IMR-90 (cell line): ENCODE data around the gene CMAS. TPM values are rescaled to one million over a fixed set of nuclear protein-coding genes. Genes with fewer than 3 reads are reported as not detected.

Source experiments
- ATAC-seq: fragments of 200-7000 bp; cut with Tn5 transposase; 2 replicates; pipeline ENCODE4 v1.9.1; 2020; ENCODE audit warnings: low read depth, mild to moderate bottlenecking, moderate library complexity
- BruUV-seq: library from RNA; stranded (reverse); fragments of 400-500 nt; replicated peaks from 2 replicates; lab custom pipeline; 2021; lab: Mats Ljungman, UMichigan
- CTCF ChIA-PET: fragments of 300-600 bp; formaldehyde crosslinking; extraction: SDS; loops from one replicate; lab custom pipeline; 2021; ENCODE audit warnings: antibody characterized with exemption; lab: Yijun Ruan, JAX
- POLR2A ChIA-PET: fragments of 300-600 bp; sonication (Branson Sonifier 250); formaldehyde crosslinking; loops from one replicate; lab custom pipeline; 2022; ENCODE audit warnings: antibody characterized with exemption; ENCODE audit not compliant: unreplicated experiment; lab: Charles Lee
- DNase-seq: peaks from one replicate; pipeline ENCODE4 v3.0.0; 2013
- H2AFZ ChIP-seq: replicated peaks from 2 replicates; pipeline ENCODE3; 2013; ENCODE audit warnings: low read length, mild to moderate bottlenecking; ENCODE audit not compliant: poor library complexity
- H2AK5ac ChIP-seq: 2 replicates; pipeline ENCODE4 v1.6.1; 2013; ENCODE audit warnings: low read depth, low read length, inconsistent platforms
- H2AK9ac ChIP-seq: replicated peaks from 2 replicates; pipeline ENCODE3; 2013; ENCODE audit warnings: mild to moderate bottlenecking, low read depth, low read length, moderate library complexity; ENCODE audit not compliant: poor library complexity
- H2BK120ac ChIP-seq: 2 replicates; pipeline ENCODE4 v1.6.1; 2013; ENCODE audit warnings: low read depth, low read length, inconsistent platforms
- H2BK15ac ChIP-seq: 3 replicates; pipeline ENCODE4 v1.6.1; 2013; ENCODE audit warnings: low read depth, low read length, inconsistent platforms
- H2BK20ac ChIP-seq: 2 replicates; pipeline ENCODE4 v1.6.1; 2013; ENCODE audit warnings: low read depth, mild to moderate bottlenecking, inconsistent platforms, low read length, moderate library complexity
- H2BK5ac ChIP-seq: 2 replicates; pipeline ENCODE4 v1.6.1; 2013; ENCODE audit warnings: mild to moderate bottlenecking, low read depth, low read length, inconsistent platforms; ENCODE audit not compliant: poor library complexity, severe bottlenecking
- H3K14ac ChIP-seq: replicated peaks from 2 replicates; pipeline ENCODE4 v1.6.1; 2013; ENCODE audit warnings: low read depth, low read length, inconsistent platforms
- H3K18ac ChIP-seq: 2 replicates; pipeline ENCODE4 v1.6.1; 2013; ENCODE audit warnings: low read depth, low read length, control low read depth
- H3K23ac ChIP-seq: 2 replicates; pipeline ENCODE4 v1.6.1; 2013; ENCODE audit warnings: low read depth, low read length, inconsistent platforms
- H3K27ac ChIP-seq: 2 replicates; pipeline ENCODE4 v1.5.1; 2013; ENCODE audit warnings: mild to moderate bottlenecking, control low read depth, low read length; ENCODE audit not compliant: insufficient read depth
- H3K27me3 ChIP-seq: 2 replicates; pipeline ENCODE4 v1.6.1; 2013; ENCODE audit warnings: low read length; ENCODE audit not compliant: control insufficient read depth, insufficient read depth
- H3K36me3 ChIP-seq: 2 replicates; pipeline ENCODE4 v1.6.1; 2013; ENCODE audit warnings: low read length, mixed read lengths; ENCODE audit not compliant: control insufficient read depth, insufficient read depth
- H3K4ac ChIP-seq: 2 replicates; pipeline ENCODE4 v1.6.1; 2013; ENCODE audit warnings: low read depth, low read length, inconsistent platforms
- H3K4me1 ChIP-seq: 2 replicates; pipeline ENCODE4 v1.6.1; 2013; ENCODE audit warnings: low read length, mixed read lengths; ENCODE audit not compliant: control insufficient read depth, insufficient read depth
- H3K4me2 ChIP-seq: 2 replicates; pipeline ENCODE4 v1.6.1; 2013; ENCODE audit warnings: low read depth, mild to moderate bottlenecking, control low read depth, low read length, moderate library complexity
- H3K4me3 ChIP-seq: 2 replicates; pipeline ENCODE4 v1.5.1; 2013; ENCODE audit warnings: low read depth, mild to moderate bottlenecking, control low read depth, low read length, moderate library complexity; ENCODE audit not compliant: insufficient read depth
- H3K56ac ChIP-seq: 2 replicates; pipeline ENCODE4 v1.6.1; 2013; ENCODE audit warnings: low read length, inconsistent platforms; ENCODE audit not compliant: insufficient read depth; ENCODE audit errors: extremely low read depth
- H3K79me1 ChIP-seq, 2 experiments: 2 replicates each; pipeline ENCODE4 v1.6.1; 2013; ENCODE audit warnings: low read length in 2 of 2, inconsistent platforms in 1 of 2, low read depth in 1 of 2
- H3K9ac ChIP-seq: 2 replicates; pipeline ENCODE4 v1.6.1; 2013; ENCODE audit warnings: low read depth, low read length, control low read depth
- H3K9me1 ChIP-seq: 2 replicates; pipeline ENCODE4 v1.6.1; 2013; ENCODE audit warnings: low read length, inconsistent platforms; ENCODE audit not compliant: insufficient read depth
- H3K9me3 ChIP-seq: 2 replicates; pipeline ENCODE4 v1.6.1; 2013; ENCODE audit warnings: low read length; ENCODE audit not compliant: control insufficient read depth, insufficient read depth
- H4K20me1 ChIP-seq: 2 replicates; pipeline ENCODE4 v1.6.1; 2013; ENCODE audit warnings: low read length, inconsistent platforms; ENCODE audit not compliant: insufficient read depth
- H4K5ac ChIP-seq: 2 replicates; pipeline ENCODE4 v1.6.1; 2013; ENCODE audit warnings: mild to moderate bottlenecking, low read depth, low read length, control low read depth
- H4K8ac ChIP-seq, 2 experiments: 2 replicates each; pipeline ENCODE4 v1.6.1; 2013; ENCODE audit warnings: low read depth in 2 of 2, low read length in 2 of 2, control low read depth in 1 of 2, inconsistent platforms in 1 of 2
- H4K91ac ChIP-seq: 2 replicates; pipeline ENCODE4 v1.6.1; 2013; ENCODE audit warnings: low read depth, low read length, inconsistent platforms; ENCODE audit not compliant: insufficient read depth
- BHLHE40 ChIP-seq: fragments of 150-350 bp; IDR thresholded peaks from 2 replicates; pipeline ENCODE4 v1.6.1; 2016; ENCODE audit warnings: mild to moderate bottlenecking, low read depth, low read length
- CEBPB ChIP-seq: IDR thresholded peaks from 2 replicates; pipeline ENCODE4 v1.6.1; 2012; ENCODE audit warnings: low read depth, low read length, improper control_type of control experiment
- CHD1 ChIP-seq: IDR thresholded peaks from 2 replicates; pipeline ENCODE4 v1.6.1; 2012; ENCODE audit warnings: low read depth, low read length, improper control_type of control experiment
- FOS ChIP-seq: fragments of 150-350 bp; IDR thresholded peaks from 2 replicates; pipeline ENCODE4 v1.6.1; 2016; ENCODE audit warnings: low read depth, low read length
- MAFK ChIP-seq: IDR thresholded peaks from 2 replicates; pipeline ENCODE4 v1.6.1; 2012; ENCODE audit warnings: low read depth, low read length, improper control_type of control experiment
- MAZ ChIP-seq: IDR thresholded peaks from 2 replicates; pipeline ENCODE4 v1.6.1; 2012; ENCODE audit warnings: low read depth, mild to moderate bottlenecking, low read length, improper control_type of control experiment, moderate library complexity, borderline replicate concordance
- MXI1 ChIP-seq: IDR thresholded peaks from 2 replicates; pipeline ENCODE4 v1.6.1; 2012; ENCODE audit warnings: low read depth, mild to moderate bottlenecking, low read length, moderate library complexity, borderline replicate concordance
- NFE2L2 ChIP-seq: fragments of 150-350 bp; IDR thresholded peaks from 2 replicates; pipeline ENCODE4 v1.6.1; 2016; ENCODE audit warnings: low read depth, mild to moderate bottlenecking, low read length
- POLR2A ChIP-seq: IDR thresholded peaks from 2 replicates; pipeline ENCODE4 v1.6.1; 2012; ENCODE audit warnings: mild to moderate bottlenecking, low read depth, low read length
- RAD21 ChIP-seq: IDR thresholded peaks from 2 replicates; pipeline ENCODE4 v1.6.1; 2012; ENCODE audit warnings: low read length, improper control_type of control experiment
- RCOR1 ChIP-seq: IDR thresholded peaks from 2 replicates; pipeline ENCODE4 v1.6.1; 2012; ENCODE audit warnings: mild to moderate bottlenecking, low read length, improper control_type of control experiment; ENCODE audit not compliant: insufficient replicate concordance
- RFX5 ChIP-seq: IDR thresholded peaks from 2 replicates; pipeline ENCODE4 v1.8.0; 2012; ENCODE audit warnings: low read depth, mild to moderate bottlenecking, low read length, moderate library complexity
- SMC3 ChIP-seq: fragments of 150-350 bp; IDR thresholded peaks from 2 replicates; pipeline ENCODE4 v1.6.1; 2016; ENCODE audit warnings: low read depth, mild to moderate bottlenecking, antibody characterized with exemption, low read length, moderate library complexity
- WGBS, 2 experiments: methylation state at CpG; one replicate each; pipeline versions ENCODE4 v1.1.5 to v1.1.7; 2013; ENCODE audit warnings: missing lambda C conversion rate in 2 of 2; ENCODE audit not compliant: insufficient read length in 1 of 2; ENCODE audit errors: extremely low coverage in 2 of 2; 5-methylcytosine and 5-hydroxymethylcytosine counted together
- dilution Hi-C: fragments of 300-500 bp; cut with HindIII; formaldehyde crosslinking; loops from one replicate; pipeline ENCODE4 v1.14.3; 2018; ENCODE audit warnings: low sequenced_read_pairs; ENCODE audit not compliant: unreplicated experiment
- in situ Hi-C: fragments of 300-500 bp; cut with MboI; formaldehyde crosslinking; loops from 3 replicates; pipeline ENCODE4 v1.14.3; 2019; ENCODE audit warnings: low sequenced_read_pairs, inconsistent platforms, mixed read lengths
- intact Hi-C: fragments of 100-400 bp; cut with micrococcal nuclease; formaldehyde crosslinking; loops from 2 replicates; pipeline ENCODE4 v1.10.0; 2022
- polyA plus RNA-seq, 3 experiments: library from polyadenylated mRNA; depleted of rRNA; stranded (reverse); fragments of >200 nt; gene quantifications; 2 replicates each; pipeline ENCODE4 v1.2.3, GENCODE V29; 2012; ENCODE audit warnings: low replicate concordance in 1 of 3
- total RNA-seq: library from RNA; depleted of rRNA; stranded (reverse); fragments of >200 nt; gene quantifications from 2 replicates; pipeline ENCODE4 v1.2.3, GENCODE V29; 2012
- TF ChIP-seq, protein P1 (sequence below): fragments of 150-350 bp; IDR thresholded peaks from 2 replicates; pipeline ENCODE4 v1.6.1; 2016; ENCODE audit warnings: low read depth, mild to moderate bottlenecking, low read length, moderate library complexity, borderline replicate concordance
- TF ChIP-seq, protein P2 (sequence below): conservative IDR thresholded peaks from 2 replicates; pipeline ENCODE4 v1.5.1; 2012; ENCODE audit warnings: mild to moderate bottlenecking, low read depth, low read length, improper control_type of control experiment
- TF ChIP-seq, protein P3 (sequence below): fragments of 150-350 bp; IDR thresholded peaks from 2 replicates; pipeline ENCODE4 v1.6.1; 2017; ENCODE audit warnings: mild to moderate bottlenecking, antibody characterized with exemption, low read length, low read depth

Gene CMAS
- total and polyA plus RNA-seq, 2 of the 4 experiments (the other 2 are of a cell fraction), result 9.5 to 26.8 TPM

DNA sequence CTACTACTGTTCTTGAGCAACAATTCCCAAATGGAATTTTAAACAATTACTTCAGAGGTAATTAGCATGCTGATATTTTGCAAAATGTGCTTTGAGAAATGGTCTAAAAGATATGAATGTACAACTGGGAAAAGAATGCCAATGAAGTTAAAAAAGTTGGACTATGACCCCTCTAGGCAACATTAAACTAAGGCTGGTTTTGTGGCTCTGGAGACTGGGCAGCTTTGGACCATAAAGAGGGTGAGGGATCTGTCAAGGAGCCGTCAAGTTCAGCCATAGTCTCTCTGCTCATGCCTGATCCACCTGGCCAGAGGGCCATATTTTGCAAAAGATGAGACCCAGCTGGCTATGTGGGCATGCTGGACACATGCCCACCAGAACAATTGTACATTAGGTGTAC, 38.8 kb downstream of the CMAS start:
- BruUV-seq, result no TSS peak
- Histone ChIP-seq H3K14ac (no peak overlapping the region), H3K23ac (no peak overlapping the region), H3K36me3 (no peaks in the 10 kb centered on the region), H4K20me1 (no peaks in the 10 kb centered on the region), H2AK9ac (no peak overlapping the region), H2BK120ac (no peak overlapping the region), H3K4me1 (no peaks in the 10 kb centered on the region), H3K27ac (no peak overlapping the region), H2BK5ac (no peak overlapping the region), H3K18ac (no peak overlapping the region), H3K4ac (no peak overlapping the region), H2AK5ac (no peak overlapping the region), H3K27me3 (peaks cover 4% of the 10 kb centered on the region; the same call in 1 of the 2 replicates), H3K4me2 (no peak overlapping the region), H3K9ac (no peak overlapping the region), H3K56ac (no peak overlapping the region), H4K5ac (no peak overlapping the region), H4K8ac (no peak overlapping the region), H2BK15ac (no peak overlapping the region), H3K4me3 (no peak overlapping the region), H2BK20ac (no peak overlapping the region), H3K9me1 (no peaks in the 10 kb centered on the region), H3K9me3 (no peaks in the 10 kb centered on the region), H3K79me1 (no peaks in the 10 kb centered on the region), H4K91ac (no peak overlapping the region), H2AFZ (no peak overlapping the region)
- dilution Hi-C loops, result no loop called here
- ChIA-PET CTCF (no interaction called here), POLR2A (no interaction called here)
- in situ Hi-C loops, result loop anchor here (5.0 to 10.0 kb wide), 2 partner anchors 252 to 360 kb away; no protein-coding TSS in a partner anchor
- intact Hi-C loops, result loop anchor here (10.0 kb wide), 1 partner anchor 550 kb away; no protein-coding TSS in a partner anchor
- DNase-seq, result no peak
- ATAC-seq, result no peak
- no peak for TF ChIP-seq POLR2A
- no peak for TF ChIP-seq CEBPB
- TF ChIP-seq, protein P1, sequence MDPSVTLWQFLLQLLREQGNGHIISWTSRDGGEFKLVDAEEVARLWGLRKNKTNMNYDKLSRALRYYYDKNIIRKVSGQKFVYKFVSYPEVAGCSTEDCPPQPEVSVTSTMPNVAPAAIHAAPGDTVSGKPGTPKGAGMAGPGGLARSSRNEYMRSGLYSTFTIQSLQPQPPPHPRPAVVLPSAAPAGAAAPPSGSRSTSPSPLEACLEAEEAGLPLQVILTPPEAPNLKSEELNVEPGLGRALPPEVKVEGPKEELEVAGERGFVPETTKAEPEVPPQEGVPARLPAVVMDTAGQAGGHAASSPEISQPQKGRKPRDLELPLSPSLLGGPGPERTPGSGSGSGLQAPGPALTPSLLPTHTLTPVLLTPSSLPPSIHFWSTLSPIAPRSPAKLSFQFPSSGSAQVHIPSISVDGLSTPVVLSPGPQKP, result no peak
- TF ChIP-seq SMC3, result no peak
- TF ChIP-seq RFX5, result no peak
- no peak for TF ChIP-seq MXI1
- TF ChIP-seq BHLHE40, result no peak
- TF ChIP-seq, protein P2, sequence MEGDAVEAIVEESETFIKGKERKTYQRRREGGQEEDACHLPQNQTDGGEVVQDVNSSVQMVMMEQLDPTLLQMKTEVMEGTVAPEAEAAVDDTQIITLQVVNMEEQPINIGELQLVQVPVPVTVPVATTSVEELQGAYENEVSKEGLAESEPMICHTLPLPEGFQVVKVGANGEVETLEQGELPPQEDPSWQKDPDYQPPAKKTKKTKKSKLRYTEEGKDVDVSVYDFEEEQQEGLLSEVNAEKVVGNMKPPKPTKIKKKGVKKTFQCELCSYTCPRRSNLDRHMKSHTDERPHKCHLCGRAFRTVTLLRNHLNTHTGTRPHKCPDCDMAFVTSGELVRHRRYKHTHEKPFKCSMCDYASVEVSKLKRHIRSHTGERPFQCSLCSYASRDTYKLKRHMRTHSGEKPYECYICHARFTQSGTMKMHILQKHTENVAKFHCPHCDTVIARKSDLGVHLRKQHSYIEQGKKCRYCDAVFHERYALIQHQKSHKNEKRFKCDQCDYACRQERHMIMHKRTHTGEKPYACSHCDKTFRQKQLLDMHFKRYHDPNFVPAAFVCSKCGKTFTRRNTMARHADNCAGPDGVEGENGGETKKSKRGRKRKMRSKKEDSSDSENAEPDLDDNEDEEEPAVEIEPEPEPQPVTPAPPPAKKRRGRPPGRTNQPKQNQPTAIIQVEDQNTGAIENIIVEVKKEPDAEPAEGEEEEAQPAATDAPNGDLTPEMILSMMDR, result no peak
- TF ChIP-seq, protein P3, sequence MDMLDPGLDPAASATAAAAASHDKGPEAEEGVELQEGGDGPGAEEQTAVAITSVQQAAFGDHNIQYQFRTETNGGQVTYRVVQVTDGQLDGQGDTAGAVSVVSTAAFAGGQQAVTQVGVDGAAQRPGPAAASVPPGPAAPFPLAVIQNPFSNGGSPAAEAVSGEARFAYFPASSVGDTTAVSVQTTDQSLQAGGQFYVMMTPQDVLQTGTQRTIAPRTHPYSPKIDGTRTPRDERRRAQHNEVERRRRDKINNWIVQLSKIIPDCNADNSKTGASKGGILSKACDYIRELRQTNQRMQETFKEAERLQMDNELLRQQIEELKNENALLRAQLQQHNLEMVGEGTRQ, result no peak
- TF ChIP-seq RAD21, result no peak
- TF ChIP-seq RCOR1, result no peak
- no peak for TF ChIP-seq NFE2L2
- TF ChIP-seq CHD1, result no peak
- no peak for TF ChIP-seq MAZ
- no peak for TF ChIP-seq MAFK
- no peak for TF ChIP-seq FOS
- WGBS, 2 experiments, result 29% methylated on average over 1 of the region's 1 CpG; no CpG with 5 or more reads in 1 of the 2 experiments
